Activated CD4-positive, alpha-beta memory T cell treated with anti-CD3 and anti-CD28 coated beads for 36 hours (primary cell): Measurements from ENCODE around the gene DPYD. TPM values are rescaled to one million over a fixed set of nuclear protein-coding genes. Genes with fewer than 3 reads are reported as not detected.
"Not testable (repeated sequence)": the region's sequence is repeated elsewhere in the genome, so short reads cannot be mapped to it uniquely, and the experiment has no call there.

Source experiments
- CTCF ChIA-PET: fragments of 350-600 bp; sonication (Branson Sonifier 250); formaldehyde crosslinking; loops from one replicate; lab custom pipeline; 2021; ENCODE audit warnings: antibody characterized with exemption, inconsistent platforms; lab: Charles Lee
- POLR2A ChIA-PET: fragments of 350-600 bp; sonication (Branson Sonifier 250); formaldehyde crosslinking; loops from one replicate; lab custom pipeline; 2021; ENCODE audit warnings: antibody characterized with exemption; lab: Charles Lee
- DNase-seq: peaks from one replicate; pipeline ENCODE4 v3.0.0-alpha.2; 2020
- H3K27ac Mint-ChIP-seq: one replicate; pipeline ENCODE4 v1.8.0; 2021; ENCODE audit warnings: mixed read lengths
- H3K27me3 Mint-ChIP-seq: one replicate; pipeline ENCODE4 v1.8.0; 2021; ENCODE audit warnings: mixed read lengths
- H3K36me3 Mint-ChIP-seq: one replicate; pipeline ENCODE4 v1.8.0; 2021; ENCODE audit warnings: mixed read lengths
- H3K4me1 Mint-ChIP-seq: one replicate; pipeline ENCODE4 v1.8.0; 2021; ENCODE audit warnings: low read depth, mixed read lengths
- H3K4me3 Mint-ChIP-seq: one replicate; pipeline ENCODE4 v1.8.0; 2021; ENCODE audit warnings: mild to moderate bottlenecking, mixed read lengths
- H3K9me3 Mint-ChIP-seq: one replicate; pipeline ENCODE4 v1.8.0; 2021; ENCODE audit warnings: mixed read lengths
- intact Hi-C: fragments of 100-400 bp; cut with micrococcal nuclease; formaldehyde crosslinking; loops from one replicate; pipeline ENCODE4 v1.15.1; 2023
- total RNA-seq, 2 experiments: library from RNA; stranded (reverse); gene quantifications; one replicate each; pipeline ENCODE4 v1.2.3, GENCODE V29; 2021

The DPYD gene
- total RNA-seq, 2 experiments from 2014 or later, result 11.8 to 12.2 TPM

DNA sequence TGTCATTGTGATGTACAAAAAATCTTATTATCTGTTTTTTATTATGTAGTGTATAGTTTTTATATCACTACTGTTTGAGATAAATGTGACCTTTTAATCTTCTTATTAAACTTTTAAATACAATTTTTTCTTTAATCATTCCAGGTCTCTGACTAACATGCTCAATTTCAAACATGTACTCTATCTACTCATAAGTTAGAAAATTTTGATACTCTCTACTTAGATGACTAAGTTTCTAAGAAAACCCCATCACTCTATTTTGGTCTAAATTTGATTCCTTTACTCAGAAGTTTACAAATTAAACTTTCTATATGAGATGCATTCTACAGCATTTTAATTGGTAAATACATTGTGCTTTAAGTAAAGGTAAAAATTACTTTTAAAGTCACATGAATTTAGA, 655.2 kb downstream of the DPYD start:
- Mint-ChIP-seq H3K9me3 (peaks cover 8% of the 10 kb centered on the region), H3K4me1 (no peaks in the 10 kb centered on the region), H3K27me3 (no peaks in the 10 kb centered on the region), H3K4me3 (no peak overlapping the region), H3K36me3 (peaks cover 21% of the 10 kb centered on the region), H3K27ac (no peak overlapping the region)
- intact Hi-C loops, result loop anchor here (2.0 kb wide), 1 partner anchor 13 kb away; no protein-coding TSS in a partner anchor
- no peak for DNase-seq
- ChIA-PET CTCF (no interaction called here), POLR2A (no interaction called here)

DNA sequence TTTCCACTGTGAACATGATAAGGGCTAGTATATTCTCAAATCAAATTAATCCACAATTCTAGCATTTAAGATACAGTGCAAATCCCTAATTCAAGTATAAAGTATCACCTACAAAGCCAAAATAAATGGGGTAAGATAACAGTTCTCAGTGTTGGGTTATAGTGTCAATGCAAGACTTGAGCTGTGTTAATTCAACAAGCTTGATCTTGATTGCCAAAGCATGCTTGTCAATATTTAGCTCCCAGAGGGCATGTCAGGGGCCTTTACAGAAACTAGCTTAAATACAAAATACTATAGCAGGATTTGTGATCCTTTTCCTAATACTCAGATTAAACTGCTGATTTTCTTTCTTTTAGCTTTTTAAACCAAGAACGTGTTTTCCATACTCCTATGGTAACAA, 658.0 kb downstream of the DPYD start:
- ChIA-PET CTCF (interaction anchor here (1.1 to 2.5 kb wide), 2 partner anchors 18 to 19 kb away, joined by 3 to 6 read pairs; no protein-coding TSS in a partner anchor), POLR2A (interaction anchor here (0.6 kb wide), 1 partner anchor 494 kb away, joined by 3 read pairs; no protein-coding TSS in a partner anchor)
- Mint-ChIP-seq H3K4me1 (no peaks in the 10 kb centered on the region), H3K36me3 (peaks cover 11% of the 10 kb centered on the region), H3K9me3 (peaks cover 4% of the 10 kb centered on the region), H3K4me3 (no peak overlapping the region), H3K27me3 (no peaks in the 10 kb centered on the region), H3K27ac (no peak overlapping the region)
- DNase-seq, result no peak
- intact Hi-C loops, result no loop called here

DNA sequence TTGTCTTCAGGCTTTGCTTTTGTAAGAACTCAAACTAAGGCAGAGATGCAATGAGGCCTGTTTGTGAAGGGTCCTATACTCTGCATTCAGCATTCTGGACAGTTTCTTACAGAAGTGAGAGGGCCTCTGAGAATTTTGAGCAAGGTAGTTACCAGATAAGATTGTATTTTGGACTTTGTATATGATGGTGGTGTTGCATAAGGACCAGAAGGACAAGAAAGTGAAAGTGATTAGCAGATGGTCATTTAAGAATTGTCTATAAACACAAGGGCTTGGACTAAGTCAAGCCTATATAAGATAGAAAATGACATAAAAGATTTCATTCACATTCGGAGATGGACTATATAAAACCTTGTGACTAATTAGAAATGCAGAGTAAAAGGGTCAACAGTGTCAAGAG, 662.2 kb downstream of the DPYD start:
- Mint-ChIP-seq H3K36me3 (no peaks in the 10 kb centered on the region), H3K4me3 (no peak overlapping the region), H3K27me3 (no peaks in the 10 kb centered on the region), H3K4me1 (no peaks in the 10 kb centered on the region), H3K9me3 (no peaks in the 10 kb centered on the region), H3K27ac (no peak overlapping the region)
- ChIA-PET POLR2A (no interaction called here), CTCF (no interaction called here)
- intact Hi-C loops, result no loop called here
- DNase-seq, result no peak

DNA sequence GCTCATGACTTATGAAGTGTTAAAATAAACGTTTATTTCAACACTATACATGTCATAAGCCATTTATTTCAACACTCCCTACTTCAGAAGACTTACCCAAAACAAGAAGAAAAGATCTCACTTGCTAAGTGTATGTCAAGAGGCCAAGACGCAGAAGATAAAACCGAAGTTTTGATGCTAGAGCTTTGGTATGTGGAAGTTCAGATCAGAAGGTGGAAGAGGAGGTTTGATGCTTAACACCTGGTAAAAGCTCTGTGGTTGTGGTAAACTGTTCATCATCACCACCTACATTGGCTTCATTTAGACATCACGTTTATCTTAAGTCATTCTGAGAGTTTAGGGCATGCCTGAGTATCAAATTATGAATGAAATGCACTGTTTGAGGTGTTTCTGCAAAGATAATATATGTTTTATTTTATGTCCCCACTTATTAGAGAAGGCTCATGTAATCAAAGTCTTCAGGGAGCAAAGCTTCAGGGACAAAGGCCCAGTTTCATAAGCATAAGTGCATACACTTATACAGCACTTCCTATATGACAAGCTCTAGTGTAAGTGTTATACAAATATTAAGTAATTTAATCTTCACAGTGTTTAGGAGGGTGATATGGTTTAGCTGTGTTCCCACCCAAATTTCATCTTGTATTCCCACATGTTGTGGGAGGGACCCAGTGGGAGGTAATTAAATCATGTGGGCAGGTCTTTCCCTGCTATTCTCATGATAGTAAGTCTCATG, 665.9 kb downstream of the DPYD start:
- Mint-ChIP-seq H3K4me1 (no peaks in the 10 kb centered on the region), H3K27me3 (no peaks in the 10 kb centered on the region), H3K9me3 (no peaks in the 10 kb centered on the region), H3K27ac (no peak overlapping the region), H3K4me3 (no peak overlapping the region), H3K36me3 (peaks cover 8% of the 10 kb centered on the region)
- intact Hi-C loops, result no loop called here
- ChIA-PET CTCF (no interaction called here), POLR2A (no interaction called here)
- DNase-seq, result no peak

DNA sequence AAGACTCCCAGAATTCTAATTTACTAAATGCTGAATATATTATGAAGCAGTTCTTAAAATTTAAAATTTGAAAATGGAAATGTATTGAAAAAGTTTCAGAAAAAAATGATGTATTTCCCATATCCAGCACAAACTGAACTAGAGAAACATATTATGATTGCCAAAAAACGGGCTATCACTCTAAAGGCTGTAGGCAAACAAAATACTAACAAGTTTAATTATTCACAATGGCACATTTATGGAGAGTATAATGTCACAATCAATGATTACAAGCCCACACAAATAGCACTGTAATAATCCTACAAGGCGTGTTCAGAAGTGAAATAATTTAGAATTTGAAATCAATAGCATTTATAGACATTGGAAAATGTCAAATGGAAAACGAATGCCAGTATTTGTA, 667.9 kb downstream of the DPYD start:
- CTCF ChIA-PET, result no interaction called here
- Mint-ChIP-seq H3K4me1 (no peaks in the 10 kb centered on the region), H3K9me3 (peaks cover 4% of the 10 kb centered on the region), H3K27ac (no peak overlapping the region), H3K36me3 (peaks cover 16% of the 10 kb centered on the region), H3K27me3 (no peaks in the 10 kb centered on the region), H3K4me3 (no peak overlapping the region)
- no peak for DNase-seq
- intact Hi-C loops, result no loop called here
- POLR2A ChIA-PET, result no interaction called here

DNA sequence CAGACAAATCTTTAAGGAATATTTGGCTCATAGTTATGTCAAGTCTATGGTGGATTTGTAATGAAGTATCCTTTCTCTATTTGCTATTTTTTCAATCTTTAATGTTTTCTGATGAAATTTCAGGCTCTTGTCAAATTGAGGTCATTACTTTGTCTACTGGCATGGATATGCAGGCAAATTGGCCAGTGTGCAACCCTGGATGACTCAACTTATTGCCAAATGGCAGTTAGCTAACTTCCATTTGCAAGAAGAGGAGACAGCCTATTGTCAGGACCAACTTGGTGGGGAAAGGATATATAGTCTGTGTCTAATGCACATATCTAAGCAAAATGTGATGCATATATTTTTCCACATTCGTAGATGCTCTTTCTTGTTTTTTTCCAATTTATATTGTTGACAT, 668.8 kb downstream of the DPYD start:
- DNase-seq, result no peak
- Mint-ChIP-seq H3K4me1 (no peaks in the 10 kb centered on the region), H3K4me3 (no peak overlapping the region), H3K27me3 (no peaks in the 10 kb centered on the region), H3K9me3 (peaks cover 4% of the 10 kb centered on the region), H3K36me3 (peaks cover 18% of the 10 kb centered on the region), H3K27ac (no peak overlapping the region)
- intact Hi-C loops, result no loop called here
- CTCF ChIA-PET, result no interaction called here
- POLR2A ChIA-PET, result no interaction called here

DNA sequence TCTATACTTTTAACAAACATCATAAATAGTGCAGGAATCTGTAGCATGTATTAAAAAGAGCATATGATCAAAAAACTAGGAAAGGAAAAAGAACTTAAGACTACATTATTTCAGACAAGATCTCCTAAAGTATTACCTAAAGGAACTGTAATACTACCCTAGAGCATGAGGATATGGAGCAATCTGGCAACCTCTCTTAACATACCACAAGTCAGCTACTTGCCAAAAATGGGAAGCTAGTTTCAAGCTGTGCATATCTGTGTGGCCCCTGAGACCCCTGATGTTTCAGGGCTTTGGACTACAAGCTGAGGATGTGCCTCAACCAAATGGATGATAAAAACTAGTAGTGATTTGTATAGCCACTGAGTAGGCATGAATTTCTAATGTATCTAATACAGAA, 673.6 kb downstream of the DPYD start:
- Mint-ChIP-seq H3K27ac (no peak overlapping the region), H3K36me3 (peaks cover 18% of the 10 kb centered on the region), H3K4me3 (no peak overlapping the region), H3K27me3 (no peaks in the 10 kb centered on the region), H3K4me1 (no peaks in the 10 kb centered on the region), H3K9me3 (peaks cover 4% of the 10 kb centered on the region)
- ChIA-PET CTCF (no interaction called here), POLR2A (no interaction called here)
- intact Hi-C loops, result no loop called here
- no peak for DNase-seq

DNA sequence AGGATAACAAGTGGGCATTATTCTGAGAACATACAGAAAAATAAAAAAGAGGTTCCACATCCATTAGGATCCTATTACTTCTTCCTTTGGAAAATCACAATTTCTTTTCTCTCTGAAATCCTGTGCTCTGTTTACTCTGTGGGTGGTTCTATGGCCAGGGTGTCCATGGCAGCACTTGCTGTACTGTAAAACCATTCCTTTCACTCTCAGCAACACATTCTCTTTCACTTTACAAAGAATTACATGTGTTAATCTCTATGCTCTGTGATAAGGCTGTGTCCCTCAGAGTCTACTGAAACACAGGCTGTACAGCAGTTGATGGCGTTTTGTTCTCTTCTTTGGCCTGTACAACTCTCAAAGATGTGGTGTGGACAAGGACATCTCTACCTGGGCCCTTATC, 675.2 kb downstream of the DPYD start:
- peaks cover 14% of the 10 kb centered on the region for H3K36me3 Mint-ChIP-seq

DNA sequence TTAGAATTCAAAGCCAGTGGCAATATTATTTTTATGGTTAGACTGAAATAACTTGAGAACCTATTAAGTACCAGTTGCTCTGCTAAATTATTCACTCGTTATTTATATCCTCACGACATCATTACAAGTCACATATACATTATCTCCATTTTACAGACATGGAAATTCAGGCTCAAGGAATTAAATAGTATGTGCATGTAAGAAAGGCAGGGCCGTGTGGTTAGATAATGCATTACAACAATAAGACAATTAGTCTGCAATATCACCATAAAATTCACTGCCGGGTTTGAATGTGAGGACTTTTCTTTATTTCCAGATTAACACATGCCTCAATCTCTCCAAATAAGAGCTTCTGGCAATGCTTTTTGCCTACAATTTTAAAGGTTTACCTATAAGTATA, 675.8 kb downstream of the DPYD start:
- peaks cover 10% of the 10 kb centered on the region for H3K36me3 Mint-ChIP-seq
- H3K9me3 Mint-ChIP-seq, result peaks cover 4% of the 10 kb centered on the region
- H3K4me1 Mint-ChIP-seq, result no peaks in the 10 kb centered on the region
- ChIA-PET POLR2A (no interaction called here), CTCF (interaction anchor here (1.2 kb wide), 1 partner anchor 18 kb away, joined by 3 read pairs; no protein-coding TSS in a partner anchor)
- no peak for DNase-seq
- H3K27ac Mint-ChIP-seq, result no peak overlapping the region
- H3K27me3 Mint-ChIP-seq, result no peaks in the 10 kb centered on the region
- intact Hi-C loops, result no loop called here
- no peak overlapping the region for H3K4me3 Mint-ChIP-seq

More for the DNA sequence above, 675.2 kb downstream of the DPYD start:
- intact Hi-C loops, result no loop called here
- no peaks in the 10 kb centered on the region for H3K27me3 Mint-ChIP-seq
- POLR2A ChIA-PET, result no interaction called here
- DNase-seq, result no peak
- H3K27ac Mint-ChIP-seq, result no peak overlapping the region
- H3K4me1 Mint-ChIP-seq, result no peaks in the 10 kb centered on the region
- CTCF ChIA-PET, result no interaction called here
- peaks cover 4% of the 10 kb centered on the region for H3K9me3 Mint-ChIP-seq
- no peak overlapping the region for H3K4me3 Mint-ChIP-seq

DNA sequence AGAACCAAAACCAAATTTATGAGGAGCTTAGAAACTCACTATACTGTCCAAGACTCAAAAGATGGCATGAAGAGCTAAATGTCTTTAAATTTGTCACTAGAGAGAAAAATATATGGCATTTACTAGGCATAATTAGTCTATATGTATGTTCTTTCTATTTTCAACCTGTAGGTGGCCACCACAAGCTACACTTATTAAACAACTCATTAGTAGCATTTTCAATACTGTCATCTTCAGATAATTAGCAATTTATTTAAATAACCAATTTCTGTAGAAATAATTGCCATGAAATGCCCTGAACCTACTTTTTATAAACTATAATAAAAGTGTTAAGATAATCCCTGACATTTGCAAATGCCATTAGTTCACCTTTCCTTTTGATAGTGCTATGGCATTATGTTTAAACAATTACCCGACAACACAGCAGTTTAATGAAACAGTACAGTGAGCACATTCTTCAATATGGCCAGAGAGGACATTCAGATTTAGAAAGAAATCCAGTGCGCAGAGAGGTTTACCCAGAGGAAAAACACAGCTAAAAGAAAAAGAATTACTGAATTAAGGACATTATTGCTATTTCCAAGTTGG, 676.8 kb downstream of the DPYD start:
- ChIA-PET CTCF (interaction anchor here (0.8 to 1.3 kb wide), 6 partner anchors 12 to 576 kb away, joined by 3 to 9 read pairs (median 4); no protein-coding TSS in a partner anchor), POLR2A (no interaction called here)
- Mint-ChIP-seq H3K4me3 (no peak overlapping the region), H3K27me3 (no peaks in the 10 kb centered on the region), H3K36me3 (peaks cover 6% of the 10 kb centered on the region), H3K27ac (no peak overlapping the region), H3K9me3 (peaks cover 4% of the 10 kb centered on the region), H3K4me1 (no peaks in the 10 kb centered on the region)
- intact Hi-C loops, result no loop called here
- DNase-seq, result no peak

DNA sequence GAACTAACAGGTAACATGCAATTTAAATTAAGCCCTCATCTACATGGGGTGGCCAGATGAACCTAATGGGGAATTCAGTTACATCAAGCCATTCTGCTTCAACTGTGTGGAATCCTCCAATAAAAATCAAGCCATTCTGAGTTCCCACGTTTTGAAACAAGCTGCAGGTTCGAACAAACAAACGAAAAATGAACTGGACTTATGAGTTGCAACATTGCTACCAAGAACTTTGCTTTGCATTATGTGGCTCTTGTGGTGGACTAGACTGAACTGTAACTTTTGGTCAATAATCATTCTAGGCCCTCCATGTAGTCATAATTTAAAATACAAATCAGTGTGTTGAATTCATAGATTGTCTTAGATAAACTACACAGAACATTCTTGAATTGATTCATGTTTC, 682.0 kb downstream of the DPYD start:
- Mint-ChIP-seq H3K27ac (no peak overlapping the region), H3K27me3 (no peaks in the 10 kb centered on the region), H3K4me3 (no peak overlapping the region), H3K9me3 (no peaks in the 10 kb centered on the region), H3K36me3 (peaks cover 7% of the 10 kb centered on the region), H3K4me1 (no peaks in the 10 kb centered on the region)
- POLR2A ChIA-PET, result no interaction called here
- DNase-seq, result no peak
- CTCF ChIA-PET, result no interaction called here
- intact Hi-C loops, result no loop called here

DNA sequence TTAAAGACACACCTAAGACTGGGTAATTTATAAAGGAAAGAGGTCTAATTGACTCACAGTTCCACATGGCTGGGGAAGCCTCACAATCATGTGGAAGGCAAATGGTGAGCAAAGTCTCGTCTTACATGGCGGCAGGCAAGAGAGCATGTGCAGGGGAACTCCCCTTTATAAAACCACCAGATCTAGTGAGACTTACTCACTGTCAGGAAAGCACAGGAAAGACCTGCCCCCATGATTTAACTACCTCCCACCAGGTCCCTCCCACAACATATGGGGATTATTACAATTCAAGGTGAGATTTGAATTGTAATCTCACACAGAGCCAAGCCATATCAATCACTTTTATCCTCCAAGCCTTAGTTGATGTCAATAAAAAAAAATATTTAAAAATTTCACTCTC, 689.5 kb downstream of the DPYD start:
- POLR2A ChIA-PET, H3K4me1 Mint-ChIP-seq, CTCF ChIA-PET, H3K9me3 Mint-ChIP-seq, DNase-seq, H3K27me3 Mint-ChIP-seq, H3K4me3 Mint-ChIP-seq, H3K27ac Mint-ChIP-seq, intact Hi-C loops: not testable (repeated sequence)
- H3K36me3 Mint-ChIP-seq, result peaks cover 43% of the 10 kb centered on the region

DNA sequence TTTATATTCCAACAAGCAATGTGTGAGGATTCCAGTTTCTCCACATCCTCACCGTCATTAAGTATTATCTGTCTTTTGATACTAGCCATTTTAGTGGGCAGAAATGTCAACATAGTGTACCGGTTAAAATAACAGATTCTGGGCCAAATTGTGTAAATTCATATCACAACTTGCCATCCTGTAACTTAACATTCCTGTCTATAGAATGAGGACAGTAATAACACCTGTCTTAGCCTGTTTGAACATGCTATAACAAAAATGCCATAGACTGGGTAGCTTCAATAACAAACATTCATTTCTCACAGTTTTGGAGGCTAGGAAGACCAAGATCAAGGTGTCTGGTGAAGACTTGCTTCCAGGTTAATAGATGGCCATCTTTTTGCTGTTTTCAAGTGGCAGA, 708.2 kb downstream of the DPYD start:
- CTCF ChIA-PET, result no interaction called here
- no peaks in the 10 kb centered on the region for H3K27me3 Mint-ChIP-seq
- intact Hi-C loops, result no loop called here
- H3K4me1 Mint-ChIP-seq, result no peaks in the 10 kb centered on the region
- no peaks in the 10 kb centered on the region for H3K9me3 Mint-ChIP-seq
- H3K27ac Mint-ChIP-seq, result no peak overlapping the region
- H3K4me3 Mint-ChIP-seq, result no peak overlapping the region
- H3K36me3 Mint-ChIP-seq, result peaks cover 4% of the 10 kb centered on the region
- POLR2A ChIA-PET, result no interaction called here
- no peak for DNase-seq
